Activated T-helper 17 cell treated with anti-CD3 and anti-CD28 coated beads, Interleukin-2, amount 50 U/mL, for 72 hours (primary cell): ENCODE measurements around the gene MEST. TPM values are rescaled to one million over a fixed set of nuclear protein-coding genes. Genes with fewer than 3 reads are reported as not detected.
"Not testable (repeated sequence)": the region's sequence is repeated elsewhere in the genome, so short reads cannot be mapped to it uniquely, and the experiment has no call there.

Source experiments
- ATAC-seq: fragments of 150-1000 bp; cut with Tn5 transposase; replicated peaks from 2 replicates; pipeline ENCODE4 v1.10.0; 2021; ENCODE audit warnings: mild to moderate bottlenecking, moderate library complexity
- H3K27ac Mint-ChIP-seq: one replicate; pipeline ENCODE4 v1.8.0; 2022; ENCODE audit warnings: mixed read lengths
- H3K27me3 Mint-ChIP-seq: one replicate; pipeline ENCODE4 v1.8.0; 2022; ENCODE audit warnings: mixed read lengths
- H3K36me3 Mint-ChIP-seq: one replicate; pipeline ENCODE4 v1.8.0; 2022; ENCODE audit warnings: low read depth, mild to moderate bottlenecking, mixed read lengths
- H3K4me1 Mint-ChIP-seq: one replicate; pipeline ENCODE4 v1.8.0; 2022; ENCODE audit warnings: mixed read lengths
- H3K4me3 Mint-ChIP-seq: one replicate; pipeline ENCODE4 v1.8.0; 2022; ENCODE audit warnings: mild to moderate bottlenecking, mixed read lengths
- H3K9me3 Mint-ChIP-seq: one replicate; pipeline ENCODE4 v1.8.0; 2022; ENCODE audit warnings: mixed read lengths
- total RNA-seq, 2 donors: library from RNA; stranded (reverse); gene quantifications; one replicate each; pipeline ENCODE4 v1.2.3, GENCODE V29; 2022

The MEST gene
- total RNA-seq, 2 donors from 2014 or later = 0.99 to 1.5 TPM

DNA sequence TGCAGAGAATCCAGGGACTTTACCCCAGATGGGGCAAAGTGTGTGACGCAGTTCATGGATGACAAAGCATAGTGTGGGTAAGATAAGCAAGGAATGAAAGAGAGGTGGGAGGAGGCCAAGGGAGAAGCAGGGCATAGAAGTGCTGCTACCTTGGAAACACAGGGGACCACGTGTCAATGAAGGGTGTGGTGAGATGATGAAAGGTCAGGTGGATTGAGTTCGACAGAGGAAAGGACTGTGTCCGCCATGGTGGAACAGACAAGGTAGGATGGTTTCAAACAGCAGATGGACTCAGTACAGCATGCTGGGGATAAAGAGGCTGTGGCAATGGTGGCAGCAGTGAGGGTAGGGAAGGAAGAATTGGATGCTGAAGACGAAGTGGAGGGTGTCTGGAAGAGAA lies 32.7 kb downstream of the MEST start:
- no peak overlapping the region for H3K27ac Mint-ChIP-seq
- no peaks in the 10 kb centered on the region for H3K9me3 Mint-ChIP-seq
- no peaks in the 10 kb centered on the region for H3K27me3 Mint-ChIP-seq
- no peak for ATAC-seq
- H3K4me1 Mint-ChIP-seq = no peaks in the 10 kb centered on the region
- no peak overlapping the region for H3K4me3 Mint-ChIP-seq
- no peaks in the 10 kb centered on the region for H3K36me3 Mint-ChIP-seq

DNA sequence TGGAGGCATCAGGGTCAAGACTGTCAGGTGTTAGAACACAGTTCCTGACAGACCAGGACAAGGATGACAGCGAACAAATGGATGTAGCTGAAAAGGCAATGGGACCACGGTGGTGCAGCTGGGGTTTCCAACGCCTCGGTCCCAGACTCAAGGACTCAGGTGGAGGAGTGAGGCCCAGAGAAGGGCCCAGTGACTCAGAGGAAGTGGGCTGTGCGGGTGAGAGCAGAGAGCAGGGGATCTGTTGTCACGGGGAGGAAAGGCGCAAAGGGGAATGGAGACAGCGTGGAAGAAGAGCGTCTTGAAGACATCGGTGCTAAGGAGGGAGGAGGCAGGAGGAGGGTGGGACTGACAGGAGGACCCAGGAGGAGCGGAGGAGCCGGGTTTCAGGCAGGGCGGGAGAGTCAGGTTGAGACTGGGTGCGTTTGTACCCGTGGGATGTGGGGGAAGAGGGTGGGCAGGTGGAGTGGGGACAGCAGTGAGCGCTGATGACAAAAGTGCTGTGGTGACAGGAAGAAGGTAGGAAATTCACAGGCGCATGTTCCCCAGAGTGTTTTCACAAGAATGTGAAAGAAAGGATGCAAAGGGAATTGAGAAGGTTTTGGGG lies 36.0 kb downstream of the MEST start:
- not testable (repeated sequence) for H3K4me3 Mint-ChIP-seq, H3K4me1 Mint-ChIP-seq, H3K9me3 Mint-ChIP-seq, H3K27me3 Mint-ChIP-seq, H3K27ac Mint-ChIP-seq, H3K36me3 Mint-ChIP-seq
- ATAC-seq = peak; percentile 55

DNA sequence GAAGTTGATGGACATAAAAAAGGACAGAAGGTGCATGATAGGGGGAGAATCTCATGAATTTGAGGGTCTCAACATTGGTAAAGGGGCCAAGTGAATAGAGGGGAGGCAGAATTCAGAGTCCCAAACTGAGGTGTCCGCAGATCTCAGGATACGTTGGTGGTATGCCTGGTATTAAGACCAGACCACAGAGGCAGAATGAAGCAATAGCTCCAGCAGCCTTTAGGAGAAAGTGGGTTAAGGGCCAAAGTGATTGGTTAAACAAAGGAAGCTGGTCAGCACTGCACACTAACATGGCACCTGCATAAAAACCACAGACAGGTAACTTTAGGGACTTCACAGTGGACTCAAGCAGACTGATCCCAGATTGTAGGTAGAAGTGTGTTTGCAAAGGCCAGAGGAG lies 37.5 kb downstream of the MEST start:
- Mint-ChIP-seq H3K4me3 (no peak overlapping the region), H3K27me3 (no peaks in the 10 kb centered on the region), H3K27ac (no peak overlapping the region), H3K9me3 (no peaks in the 10 kb centered on the region), H3K36me3 (no peaks in the 10 kb centered on the region), H3K4me1 (no peaks in the 10 kb centered on the region)
- no peak for ATAC-seq

DNA sequence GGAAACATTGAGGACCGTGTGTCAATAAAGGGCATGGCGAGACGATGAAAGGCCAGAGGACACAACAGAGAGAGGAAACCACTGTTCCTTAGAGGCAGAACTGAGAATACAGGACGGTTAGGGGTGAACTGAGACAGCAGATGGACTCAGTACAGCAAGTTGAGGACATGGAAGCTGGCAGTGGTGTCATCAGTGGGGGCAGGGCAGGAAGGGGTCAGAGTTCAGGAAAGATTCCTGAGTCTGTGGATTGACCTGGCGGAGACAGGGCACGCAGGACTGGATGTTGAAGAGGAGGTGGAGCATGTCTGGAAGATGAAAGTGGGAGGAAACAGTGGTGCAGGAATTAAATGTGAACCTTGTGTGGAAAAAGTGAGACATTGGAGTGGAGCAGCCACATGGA lies 46.0 kb downstream of the MEST start:
- not testable (repeated sequence) for H3K9me3 Mint-ChIP-seq, H3K4me3 Mint-ChIP-seq, H3K36me3 Mint-ChIP-seq, H3K27me3 Mint-ChIP-seq, H3K27ac Mint-ChIP-seq, ATAC-seq, H3K4me1 Mint-ChIP-seq

DNA sequence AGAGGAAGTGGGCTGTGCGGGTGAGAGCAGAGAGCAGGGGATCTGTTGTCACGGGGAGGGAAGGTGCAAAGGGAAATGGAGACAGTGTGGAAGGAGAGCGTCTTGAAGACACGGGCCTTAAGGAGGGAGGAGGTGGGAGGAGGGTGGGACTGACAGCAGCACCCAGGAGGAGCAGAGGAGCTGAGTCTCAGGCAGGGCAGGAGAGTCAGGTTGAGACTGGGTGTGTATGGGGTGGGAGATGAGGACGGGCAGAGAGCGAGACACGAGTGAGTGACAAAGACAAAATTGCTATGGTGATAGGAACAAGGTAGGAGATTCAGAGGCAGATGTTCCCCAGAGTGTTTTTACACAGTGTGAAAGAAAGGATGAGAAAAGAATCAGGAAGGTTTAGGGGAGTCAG lies 49.4 kb downstream of the MEST start:
- not testable (repeated sequence) for H3K27me3 Mint-ChIP-seq, ATAC-seq, H3K27ac Mint-ChIP-seq, H3K36me3 Mint-ChIP-seq, H3K9me3 Mint-ChIP-seq, H3K4me3 Mint-ChIP-seq, H3K4me1 Mint-ChIP-seq

DNA sequence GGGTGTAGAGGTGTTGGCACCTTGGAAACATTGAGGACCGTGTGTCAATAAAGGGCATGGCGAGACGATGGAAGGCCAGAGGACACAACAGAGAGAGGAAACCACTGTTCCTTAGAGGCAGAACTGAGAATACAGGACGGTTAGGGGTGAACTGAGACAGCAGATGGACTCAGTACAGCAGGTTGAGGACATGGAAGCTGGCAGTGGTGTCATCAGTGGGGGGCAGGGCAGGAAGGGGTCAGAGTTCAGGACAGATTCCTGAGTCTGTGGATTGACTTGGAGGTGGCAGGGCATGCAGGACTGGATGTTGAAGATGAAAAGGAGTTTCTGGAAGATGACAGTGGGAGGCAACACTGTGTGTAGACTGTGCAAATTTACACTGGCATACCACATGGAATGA lies 50.4 kb downstream of the MEST start:
- H3K4me1 Mint-ChIP-seq, H3K4me3 Mint-ChIP-seq, H3K36me3 Mint-ChIP-seq, ATAC-seq, H3K9me3 Mint-ChIP-seq, H3K27ac Mint-ChIP-seq, H3K27me3 Mint-ChIP-seq: not testable (repeated sequence)

DNA sequence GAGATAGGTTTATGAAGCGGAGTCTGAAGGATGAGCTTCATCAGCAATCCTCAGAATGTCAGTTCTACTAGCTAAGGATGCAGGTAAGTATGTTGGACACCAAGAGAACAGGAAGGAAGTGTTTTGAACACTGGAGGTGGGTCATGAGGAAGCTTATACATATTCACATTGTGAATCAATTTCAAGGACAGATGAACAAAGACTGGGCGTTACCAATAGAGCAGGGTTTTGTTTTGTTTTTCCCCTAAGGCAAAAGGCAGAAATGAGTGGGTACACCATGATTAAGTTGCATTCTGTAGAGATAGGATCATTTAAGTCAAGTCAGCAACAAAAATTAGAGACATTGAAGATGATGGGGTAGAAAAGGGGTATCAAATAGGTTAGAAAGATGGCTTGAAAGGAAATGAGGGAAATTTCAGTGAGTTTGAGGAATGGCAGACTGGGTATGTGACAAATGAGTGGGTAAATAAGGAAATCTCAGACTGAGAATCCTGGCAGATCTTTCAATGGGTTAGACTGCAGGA lies 51.7 kb downstream of the MEST start:
- no peaks in the 10 kb centered on the region for H3K4me1 Mint-ChIP-seq
- no peaks in the 10 kb centered on the region for H3K27me3 Mint-ChIP-seq
- no peaks in the 10 kb centered on the region for H3K9me3 Mint-ChIP-seq
- ATAC-seq = no peak
- no peak overlapping the region for H3K4me3 Mint-ChIP-seq
- H3K27ac Mint-ChIP-seq = no peak overlapping the region
- peaks cover 22% of the 10 kb centered on the region for H3K36me3 Mint-ChIP-seq

DNA sequence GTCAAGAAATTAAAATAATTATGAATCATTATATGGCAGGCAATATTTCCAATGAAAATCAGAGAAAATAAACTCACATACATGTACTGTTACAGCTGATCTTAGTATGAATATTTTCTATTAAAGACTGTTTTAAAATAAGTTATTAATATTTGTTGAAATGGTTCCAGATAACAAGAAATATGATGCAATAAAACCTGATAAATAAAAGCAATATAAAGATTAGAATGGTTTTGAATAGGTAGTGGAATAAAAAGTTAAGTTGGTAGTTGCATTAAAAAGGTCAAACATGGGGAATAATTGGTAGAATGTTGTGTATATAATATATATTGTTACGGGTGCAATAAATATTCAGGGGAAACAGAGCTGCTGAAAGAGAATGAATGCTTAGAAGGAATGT lies 52.5 kb downstream of the MEST start:
- Mint-ChIP-seq H3K4me3 (no peak overlapping the region), H3K27me3 (no peaks in the 10 kb centered on the region), H3K4me1 (no peaks in the 10 kb centered on the region), H3K36me3 (peaks cover 28% of the 10 kb centered on the region), H3K27ac (no peak overlapping the region), H3K9me3 (no peaks in the 10 kb centered on the region)
- ATAC-seq = no peak

DNA sequence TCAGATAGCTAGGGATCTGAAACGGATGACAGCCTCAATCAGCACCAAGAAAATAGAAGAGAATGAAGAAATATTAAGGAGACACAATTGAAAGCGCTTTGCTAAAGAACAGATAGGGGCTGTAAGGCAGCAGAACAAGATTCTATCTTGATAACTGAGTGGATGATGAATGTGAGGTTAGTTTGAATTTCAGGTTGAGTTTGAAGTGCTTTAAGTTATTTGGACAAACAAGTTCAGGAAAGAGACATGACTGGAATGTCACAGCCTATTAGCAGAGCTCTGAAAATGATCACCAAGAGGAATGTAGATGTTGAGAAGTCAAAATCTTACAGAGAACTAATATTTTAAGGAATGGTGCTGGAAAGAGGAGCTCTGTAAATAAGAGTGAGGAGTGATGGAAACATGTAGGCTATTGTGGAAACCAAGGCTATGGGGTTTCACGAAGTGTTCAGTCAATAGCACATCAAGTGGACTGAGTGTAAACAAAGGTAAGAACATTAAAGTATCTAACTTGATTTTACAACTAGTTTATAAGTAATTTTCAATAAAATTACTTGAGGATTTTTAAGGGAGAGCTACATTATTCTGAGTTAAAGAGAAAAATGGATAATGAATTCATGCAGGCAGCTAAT lies 61.6 kb downstream of the MEST start:
- H3K4me3 Mint-ChIP-seq = no peak overlapping the region
- no peaks in the 10 kb centered on the region for H3K4me1 Mint-ChIP-seq
- no peaks in the 10 kb centered on the region for H3K27me3 Mint-ChIP-seq
- no peak overlapping the region for H3K27ac Mint-ChIP-seq
- no peak for ATAC-seq
- peaks cover 45% of the 10 kb centered on the region for H3K36me3 Mint-ChIP-seq
- H3K9me3 Mint-ChIP-seq = no peaks in the 10 kb centered on the region

DNA sequence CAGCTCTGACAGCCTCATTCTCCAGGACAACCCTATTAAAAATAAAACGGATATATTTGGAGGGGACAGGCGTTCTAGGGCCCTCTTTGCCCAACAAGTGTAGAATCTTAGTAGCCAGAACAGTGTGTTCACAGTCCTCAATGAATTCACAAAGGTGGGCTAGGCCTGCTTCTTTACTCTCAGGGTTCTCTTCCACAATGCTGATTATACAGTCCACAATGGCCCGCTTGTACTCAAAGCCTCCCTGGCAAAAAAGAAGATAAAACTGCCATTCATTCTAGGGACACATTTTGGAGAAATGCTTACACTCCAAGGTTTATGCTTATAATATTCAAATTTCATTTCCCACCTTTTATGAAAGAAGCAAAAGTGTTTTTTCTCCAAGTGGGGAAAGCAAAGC lies 62.6 kb downstream of the MEST start:
- no peaks in the 10 kb centered on the region for H3K9me3 Mint-ChIP-seq
- no peak overlapping the region for H3K27ac Mint-ChIP-seq
- H3K27me3 Mint-ChIP-seq = no peaks in the 10 kb centered on the region
- no peak for ATAC-seq
- H3K36me3 Mint-ChIP-seq = peaks cover 37% of the 10 kb centered on the region
- H3K4me1 Mint-ChIP-seq = no peaks in the 10 kb centered on the region
- no peak overlapping the region for H3K4me3 Mint-ChIP-seq

Other genes starting within 250 kb of the MEST start
- under 1 TPM in 1 of 2 donors, not detected in 1; 0.56 TPM for gene CPA2, start 225.2 kb upstream of the MEST start, total RNA-seq
- 1 to 10 TPM in 1 of 2 donors, under 1 TPM in 1; 0.22 to 4.1 TPM for gene CPA4, start 198.9 kb upstream of the MEST start, total RNA-seq
- gene CPA5, start 147.3 kb upstream of the MEST start, total RNA-seq = 10 to 100 TPM in 1 of 2 donors, 1 to 10 TPM in 1; 3.3 to 27.6 TPM
- gene CPA1, start 111.6 kb upstream of the MEST start, total RNA-seq = not detected
- 10 to 100 TPM in 1 of 2 donors, 1 to 10 TPM in 1; 8.3 to 14.0 TPM for gene CEP41, start 51.1 kb upstream of the MEST start, total RNA-seq
- 10 to 100 TPM; 27.3 to 31.2 TPM for gene COPG2, start 176.7 kb downstream of the MEST start, total RNA-seq
- not detected for gene TSGA13, start 194.5 kb downstream of the MEST start, total RNA-seq
- not detected for gene KLF14, start 242.1 kb downstream of the MEST start, total RNA-seq